IMR-90 (cell line): ENCODE results near the gene PEX10. TPM values are rescaled to one million over a fixed set of nuclear protein-coding genes. Genes with fewer than 3 reads are reported as not detected.

ENCODE experiments used
- ATAC-seq: fragments of 200-7000 bp; cut with Tn5 transposase; 2 replicates; pipeline ENCODE4 v1.9.1; 2020; ENCODE audit warnings: low read depth, mild to moderate bottlenecking, moderate library complexity
- BruUV-seq: library from RNA; stranded (reverse); fragments of 400-500 nt; replicated peaks from 2 replicates; lab custom pipeline; 2021; lab: Mats Ljungman, UMichigan
- CTCF ChIA-PET: fragments of 300-600 bp; formaldehyde crosslinking; extraction: SDS; loops from one replicate; lab custom pipeline; 2021; ENCODE audit warnings: antibody characterized with exemption; lab: Yijun Ruan, JAX
- POLR2A ChIA-PET: fragments of 300-600 bp; sonication (Branson Sonifier 250); formaldehyde crosslinking; loops from one replicate; lab custom pipeline; 2022; ENCODE audit warnings: antibody characterized with exemption; ENCODE audit not compliant: unreplicated experiment; lab: Charles Lee
- DNase-seq: peaks from one replicate; pipeline ENCODE4 v3.0.0; 2013
- H2AFZ ChIP-seq: replicated peaks from 2 replicates; pipeline ENCODE3; 2013; ENCODE audit warnings: low read length, mild to moderate bottlenecking; ENCODE audit not compliant: poor library complexity
- H2AK5ac ChIP-seq: 2 replicates; pipeline ENCODE4 v1.6.1; 2013; ENCODE audit warnings: low read depth, low read length, inconsistent platforms
- H2AK9ac ChIP-seq: replicated peaks from 2 replicates; pipeline ENCODE3; 2013; ENCODE audit warnings: mild to moderate bottlenecking, low read depth, low read length, moderate library complexity; ENCODE audit not compliant: poor library complexity
- H2BK120ac ChIP-seq: 2 replicates; pipeline ENCODE4 v1.6.1; 2013; ENCODE audit warnings: low read depth, low read length, inconsistent platforms
- H2BK15ac ChIP-seq: 3 replicates; pipeline ENCODE4 v1.6.1; 2013; ENCODE audit warnings: low read depth, low read length, inconsistent platforms
- H2BK20ac ChIP-seq: 2 replicates; pipeline ENCODE4 v1.6.1; 2013; ENCODE audit warnings: low read depth, mild to moderate bottlenecking, inconsistent platforms, low read length, moderate library complexity
- H2BK5ac ChIP-seq: 2 replicates; pipeline ENCODE4 v1.6.1; 2013; ENCODE audit warnings: mild to moderate bottlenecking, low read depth, low read length, inconsistent platforms; ENCODE audit not compliant: poor library complexity, severe bottlenecking
- H3K14ac ChIP-seq: replicated peaks from 2 replicates; pipeline ENCODE4 v1.6.1; 2013; ENCODE audit warnings: low read depth, low read length, inconsistent platforms
- H3K18ac ChIP-seq: 2 replicates; pipeline ENCODE4 v1.6.1; 2013; ENCODE audit warnings: low read depth, low read length, control low read depth
- H3K23ac ChIP-seq: 2 replicates; pipeline ENCODE4 v1.6.1; 2013; ENCODE audit warnings: low read depth, low read length, inconsistent platforms
- H3K27ac ChIP-seq: 2 replicates; pipeline ENCODE4 v1.5.1; 2013; ENCODE audit warnings: mild to moderate bottlenecking, control low read depth, low read length; ENCODE audit not compliant: insufficient read depth
- H3K27me3 ChIP-seq: 2 replicates; pipeline ENCODE4 v1.6.1; 2013; ENCODE audit warnings: low read length; ENCODE audit not compliant: control insufficient read depth, insufficient read depth
- H3K36me3 ChIP-seq: 2 replicates; pipeline ENCODE4 v1.6.1; 2013; ENCODE audit warnings: low read length, mixed read lengths; ENCODE audit not compliant: control insufficient read depth, insufficient read depth
- H3K4ac ChIP-seq: 2 replicates; pipeline ENCODE4 v1.6.1; 2013; ENCODE audit warnings: low read depth, low read length, inconsistent platforms
- H3K4me1 ChIP-seq: 2 replicates; pipeline ENCODE4 v1.6.1; 2013; ENCODE audit warnings: low read length, mixed read lengths; ENCODE audit not compliant: control insufficient read depth, insufficient read depth
- H3K4me2 ChIP-seq: 2 replicates; pipeline ENCODE4 v1.6.1; 2013; ENCODE audit warnings: low read depth, mild to moderate bottlenecking, control low read depth, low read length, moderate library complexity
- H3K4me3 ChIP-seq: 2 replicates; pipeline ENCODE4 v1.5.1; 2013; ENCODE audit warnings: low read depth, mild to moderate bottlenecking, control low read depth, low read length, moderate library complexity; ENCODE audit not compliant: insufficient read depth
- H3K56ac ChIP-seq: 2 replicates; pipeline ENCODE4 v1.6.1; 2013; ENCODE audit warnings: low read length, inconsistent platforms; ENCODE audit not compliant: insufficient read depth; ENCODE audit errors: extremely low read depth
- H3K79me1 ChIP-seq, 2 experiments: 2 replicates each; pipeline ENCODE4 v1.6.1; 2013; ENCODE audit warnings: low read length in 2 of 2, inconsistent platforms in 1 of 2, low read depth in 1 of 2
- H3K9ac ChIP-seq: 2 replicates; pipeline ENCODE4 v1.6.1; 2013; ENCODE audit warnings: low read depth, low read length, control low read depth
- H3K9me1 ChIP-seq: 2 replicates; pipeline ENCODE4 v1.6.1; 2013; ENCODE audit warnings: low read length, inconsistent platforms; ENCODE audit not compliant: insufficient read depth
- H3K9me3 ChIP-seq: 2 replicates; pipeline ENCODE4 v1.6.1; 2013; ENCODE audit warnings: low read length; ENCODE audit not compliant: control insufficient read depth, insufficient read depth
- H4K20me1 ChIP-seq: 2 replicates; pipeline ENCODE4 v1.6.1; 2013; ENCODE audit warnings: low read length, inconsistent platforms; ENCODE audit not compliant: insufficient read depth
- H4K5ac ChIP-seq: 2 replicates; pipeline ENCODE4 v1.6.1; 2013; ENCODE audit warnings: mild to moderate bottlenecking, low read depth, low read length, control low read depth
- H4K8ac ChIP-seq, 2 experiments: 2 replicates each; pipeline ENCODE4 v1.6.1; 2013; ENCODE audit warnings: low read depth in 2 of 2, low read length in 2 of 2, control low read depth in 1 of 2, inconsistent platforms in 1 of 2
- H4K91ac ChIP-seq: 2 replicates; pipeline ENCODE4 v1.6.1; 2013; ENCODE audit warnings: low read depth, low read length, inconsistent platforms; ENCODE audit not compliant: insufficient read depth
- MAFK ChIP-seq: IDR thresholded peaks from 2 replicates; pipeline ENCODE4 v1.6.1; 2012; ENCODE audit warnings: low read depth, low read length, improper control_type of control experiment
- WGBS, 2 experiments: methylation state at CpG; one replicate each; pipeline versions ENCODE4 v1.1.5 to v1.1.7; 2013; ENCODE audit warnings: missing lambda C conversion rate in 2 of 2; ENCODE audit not compliant: insufficient read length in 1 of 2; ENCODE audit errors: extremely low coverage in 2 of 2; 5-methylcytosine and 5-hydroxymethylcytosine counted together
- dilution Hi-C: fragments of 300-500 bp; cut with HindIII; formaldehyde crosslinking; loops from one replicate; pipeline ENCODE4 v1.14.3; 2018; ENCODE audit warnings: low sequenced_read_pairs; ENCODE audit not compliant: unreplicated experiment
- in situ Hi-C: fragments of 300-500 bp; cut with MboI; formaldehyde crosslinking; loops from 3 replicates; pipeline ENCODE4 v1.14.3; 2019; ENCODE audit warnings: low sequenced_read_pairs, inconsistent platforms, mixed read lengths
- intact Hi-C: fragments of 100-400 bp; cut with micrococcal nuclease; formaldehyde crosslinking; loops from 2 replicates; pipeline ENCODE4 v1.10.0; 2022
- polyA plus RNA-seq, 3 experiments: library from polyadenylated mRNA; depleted of rRNA; stranded (reverse); fragments of >200 nt; gene quantifications; 2 replicates each; pipeline ENCODE4 v1.2.3, GENCODE V29; 2012; ENCODE audit warnings: low replicate concordance in 1 of 3
- total RNA-seq: library from RNA; depleted of rRNA; stranded (reverse); fragments of >200 nt; gene quantifications from 2 replicates; pipeline ENCODE4 v1.2.3, GENCODE V29; 2012

Gene PEX10
- total and polyA plus RNA-seq, 2 of the 4 experiments (the other 2 are of a cell fraction): 16.9 to 19.7 TPM

DNA sequence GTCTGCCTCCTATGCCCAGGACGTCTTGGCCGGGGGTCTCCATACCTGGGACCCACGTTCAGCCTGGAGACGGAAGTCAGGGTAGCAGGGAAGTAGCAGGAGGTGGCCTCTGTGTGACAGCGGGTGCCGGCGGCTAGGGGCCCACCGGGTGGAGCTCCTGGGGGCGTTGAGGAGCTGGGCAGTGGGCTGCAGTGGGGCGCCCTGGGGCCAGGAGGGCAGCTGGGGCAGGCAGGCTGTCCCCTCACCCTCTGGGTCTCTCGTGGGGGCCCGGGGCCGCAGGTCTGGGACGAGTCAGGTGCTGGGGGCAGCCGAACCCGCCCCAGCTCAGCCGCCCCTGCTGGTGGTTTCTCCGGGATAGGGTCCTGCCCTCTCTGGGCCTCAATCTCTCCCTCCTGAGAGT lies 14.7 kb upstream of the PEX10 start:
- BruUV-seq: no TSS peak
- Histone ChIP-seq H4K20me1 (no peaks in the 10 kb centered on the region; the same call in 1 of the 2 replicates), H3K56ac (no peak overlapping the region), H3K14ac (no peak overlapping the region), H3K18ac (no peak overlapping the region), H2AFZ (no peak overlapping the region), H3K9me1 (no peaks in the 10 kb centered on the region), H2BK5ac (no peak overlapping the region), H3K9ac (no peak overlapping the region), H3K4me2 (no peak overlapping the region), H2AK9ac (no peak overlapping the region), H3K27me3 (peaks cover 15% of the 10 kb centered on the region), H3K79me1 (no peaks in the 10 kb centered on the region), H3K27ac (no peak overlapping the region), H2BK120ac (no peak overlapping the region), H2AK5ac (no peak overlapping the region), H4K91ac (no peak overlapping the region), H3K4me3 (no peak overlapping the region), H3K9me3 (peaks cover 11% of the 10 kb centered on the region), H4K8ac (no peak overlapping the region), H3K4me1 (no peaks in the 10 kb centered on the region), H2BK20ac (no peak overlapping the region), H3K4ac (no peak overlapping the region), H3K36me3 (no peaks in the 10 kb centered on the region), H2BK15ac (no peak overlapping the region), H3K23ac (no peak overlapping the region), H4K5ac (no peak overlapping the region)
- in situ Hi-C loops: loop anchor here (25.0 kb wide), 1 partner anchor 635 kb away; the partner anchor contains the start of gene PRDM16
- no CpG with 5 or more reads among the region's 18 CpGs for WGBS, 2 experiments
- no peak for DNase-seq
- no peak for ATAC-seq
- POLR2A ChIA-PET: no interaction called here
- TF ChIP-seq MAFK: no peak
- intact Hi-C loops: no loop called here
- CTCF ChIA-PET: interaction anchor here (1.1 kb wide), 1 partner anchor 121 kb away, joined by 3 read pairs; no protein-coding TSS in a partner anchor
- dilution Hi-C loops: no loop called here
